Caco-2 (cell line): ENCODE data around the gene ZNF629. TPM values are rescaled to one million over a fixed set of nuclear protein-coding genes. Genes with fewer than 3 reads are reported as not detected.

Experiments
- BruUV-seq: library from RNA; stranded (reverse); fragments of 400-500 nt; replicated peaks from 2 replicates; lab custom pipeline; 2021; lab: Mats Ljungman, UMichigan
- CTCF ChIA-PET: fragments of 300-600 bp; sonication (Branson Sonifier 250); formaldehyde crosslinking; loops from one replicate; lab custom pipeline; 2022; ENCODE audit warnings: antibody characterized with exemption; lab: Charles Lee
- POLR2A ChIA-PET: fragments of 300-600 bp; sonication (Branson Sonifier 250); formaldehyde crosslinking; loops from one replicate; lab custom pipeline; 2022; ENCODE audit warnings: antibody characterized with exemption; lab: Charles Lee
- DNase-seq, 2 experiments: peaks; one replicate each; pipeline versions ENCODE4 v3.0.0 to v3.0.0-alpha.2; 2020 to 2022
- H3K27me3 ChIP-seq: replicated peaks from 2 replicates; pipeline ENCODE4 v1.6.0; 2011; ENCODE audit warnings: low read length; ENCODE audit not compliant: control insufficient read depth, insufficient read depth
- H3K36me3 ChIP-seq: 2 replicates; pipeline ENCODE4 v1.5.1; 2011; ENCODE audit warnings: low read length; ENCODE audit not compliant: control insufficient read depth, insufficient read depth
- H3K4me1 ChIP-seq: fragments of 250-450 bp; sonication (Bioruptor Pico); 2 replicates; pipeline ENCODE4 v1.5.1; 2020; ENCODE audit warnings: mild to moderate bottlenecking
- H3K4me3 ChIP-seq: 2 replicates; pipeline ENCODE4 v1.5.1; 2011; ENCODE audit warnings: low read depth, mild to moderate bottlenecking, control low read depth, low read length
- H3K9me3 ChIP-seq: fragments of 250-450 bp; sonication (Bioruptor Pico); 2 replicates; pipeline ENCODE4 v1.5.1; 2020; ENCODE audit warnings: mild to moderate bottlenecking, moderate library complexity
- H3K27ac Mint-ChIP-seq: one replicate; pipeline ENCODE4 v1.8.0; 2022; ENCODE audit warnings: mixed read lengths; ENCODE audit not compliant: unreplicated experiment
- H3K27me3 Mint-ChIP-seq: one replicate; pipeline ENCODE4 v1.8.0; 2022; ENCODE audit warnings: mixed read lengths; ENCODE audit not compliant: insufficient read depth, unreplicated experiment
- H3K36me3 Mint-ChIP-seq: one replicate; pipeline ENCODE4 v1.8.0; 2022; ENCODE audit warnings: mild to moderate bottlenecking, mixed read lengths; ENCODE audit not compliant: insufficient read depth, unreplicated experiment
- H3K4me1 Mint-ChIP-seq: one replicate; pipeline ENCODE4 v1.8.0; 2022; ENCODE audit warnings: low read depth, mixed read lengths; ENCODE audit not compliant: unreplicated experiment
- H3K4me3 Mint-ChIP-seq: one replicate; pipeline ENCODE4 v1.8.0; 2022; ENCODE audit warnings: mild to moderate bottlenecking, moderate library complexity, mixed read lengths; ENCODE audit not compliant: unreplicated experiment
- H3K9me3 Mint-ChIP-seq: one replicate; pipeline ENCODE4 v1.8.0; 2022; ENCODE audit warnings: mixed read lengths; ENCODE audit not compliant: unreplicated experiment
- CTCF ChIP-seq, 2 experiments: fragments of 200-600 bp in 1 of 2; IDR thresholded peaks; 1 replicate in 1 of 2; 2 replicates in 1 of 2; pipeline versions ENCODE4 v1.5.1 to v1.8.0; 2011 to 2022; ENCODE audit warnings: antibody characterized with exemption in 1 of 2, control low read depth in 1 of 2, inconsistent platforms in 1 of 2, low read depth in 1 of 2, low read length in 1 of 2, mild to moderate bottlenecking in 1 of 2, moderate library complexity in 1 of 2; ENCODE audit not compliant: insufficient read depth in 1 of 2, severe bottlenecking in 1 of 2, unreplicated experiment in 1 of 2
- intact Hi-C: fragments of 100-400 bp; cut with micrococcal nuclease; formaldehyde crosslinking; loops from one replicate; pipeline ENCODE4 v1.10.0; 2022; ENCODE audit not compliant: unreplicated experiment
- total RNA-seq: library from RNA; stranded (reverse); gene quantifications from 2 replicates; pipeline ENCODE4 v1.2.3, GENCODE V29; 2022

The ZNF629 gene
- total RNA-seq, 1 experiment from 2014 or later = 20.6 TPM

- Mint-ChIP-seq H3K27me3 (no peaks in the 10 kb centered on the region), H3K9me3 (no peaks in the 10 kb centered on the region), H3K4me1 (peaks cover 10% of the 10 kb centered on the region), H3K4me3 (no peak overlapping the region), H3K36me3 (peaks cover 61% of the 10 kb centered on the region), H3K27ac (peak overlapping the region; percentile 55)
- Histone ChIP-seq H3K36me3 (peaks cover 1% of the 10 kb centered on the region; the same call in 1 of the 2 replicates), H3K27me3 (no peaks in the 10 kb centered on the region), H3K4me3 (no peak overlapping the region), H3K4me1 (peaks cover 12% of the 10 kb centered on the region), H3K9me3 (no peaks in the 10 kb centered on the region)
- ChIA-PET CTCF (interaction anchor here (0.5 kb wide), 1 partner anchor 159 kb away, joined by 3 read pairs; no protein-coding TSS in a partner anchor), POLR2A (interaction anchor here (0.6 to 1.1 kb wide), 2 partner anchors 8 to 155 kb away, joined by 3 to 5 read pairs; partner anchors contain the start of gene ZNF629)
- no peak for DNase-seq
- no TSS peak for BruUV-seq
- TF ChIP-seq CTCF (IDR thresholded peaks at IDR 0.05; ENCODE audit: insufficient read depth in 1 of 2, low read depth in 1 of 2, low read length in 1 of 2, severe bottlenecking in 1 of 2, unreplicated experiment in 1 of 2) = no peak
- intact Hi-C loops = no loop called here
These were observed 8.3 kb downstream of the ZNF629 start for GRCh38 chr16:30778549-30779244.

- peaks cover 10% of the 10 kb centered on the region for H3K4me1 Mint-ChIP-seq
These were observed 9.3 kb downstream of the ZNF629 start for GRCh38 chr16:30777591-30778297.

More at GRCh38 chr16:30777591-30778297, 9.3 kb downstream of the ZNF629 start:
- no peaks in the 10 kb centered on the region for H3K9me3 ChIP-seq
- H3K4me1 ChIP-seq = peaks cover 12% of the 10 kb centered on the region
- no peaks in the 10 kb centered on the region for H3K27me3 ChIP-seq
- BruUV-seq = no TSS peak
- no peaks in the 10 kb centered on the region for H3K27me3 Mint-ChIP-seq
- CTCF ChIA-PET = interaction anchor here (1.0 kb wide), 1 partner anchor 37 kb away, joined by 3 read pairs; no protein-coding TSS in a partner anchor
- H3K4me3 Mint-ChIP-seq = peak overlapping the region; percentile 75
- TF ChIP-seq CTCF (IDR thresholded peaks at IDR 0.05; ENCODE audit: insufficient read depth in 1 of 2, low read depth in 1 of 2, low read length in 1 of 2, severe bottlenecking in 1 of 2, unreplicated experiment in 1 of 2) = no peak
- H3K27ac Mint-ChIP-seq = peak overlapping the region; percentile 91
- peaks cover 68% of the 10 kb centered on the region for H3K36me3 Mint-ChIP-seq
- DNase-seq = no peak
- no peak overlapping the region for H3K4me3 ChIP-seq
- intact Hi-C loops = no loop called here
- POLR2A ChIA-PET = interaction anchor here (1.1 to 1.4 kb wide), 2 partner anchors 9 to 28 kb away, joined by 3 to 6 read pairs; partner anchors contain the start of gene ZNF629
- no peaks in the 10 kb centered on the region for H3K9me3 Mint-ChIP-seq
- H3K36me3 ChIP-seq = peaks cover 2% of the 10 kb centered on the region
